HCT116 (cell line): ENCODE data around the gene BSND. TPM values are rescaled to one million over a fixed set of nuclear protein-coding genes. Genes with fewer than 3 reads are reported as not detected.

ENCODE experiments used
- ATAC-seq: fragments of 200-7000 bp; cut with Tn5 transposase; 2 replicates; pipeline ENCODE4 v1.9.1; 2020; ENCODE audit warnings: mild to moderate bottlenecking, moderate library complexity
- BruUV-seq: library from RNA; stranded (reverse); fragments of 400-500 nt; replicated peaks from 2 replicates; lab custom pipeline; 2021; lab: Mats Ljungman, UMichigan
- CTCF ChIA-PET: fragments of 300-600 bp; sonication (Branson Sonifier 250); formaldehyde crosslinking; loops from one replicate; lab custom pipeline; 2021; ENCODE audit warnings: antibody characterized with exemption; lab: Charles Lee
- POLR2A ChIA-PET: fragments of 300-600, 350-600 bp; sonication (Branson Sonifier 250); formaldehyde crosslinking; loops from one replicate; lab custom pipeline; 2021; ENCODE audit warnings: antibody characterized with exemption; lab: Charles Lee
- RAD21 ChIA-PET, 2 experiments: fragments of 300-600 bp; sonication (Branson Sonifier 250); formaldehyde crosslinking; loops; one replicate each; lab custom pipeline; 2023; ENCODE audit warnings: low total read pairs in 2 of 2; ENCODE audit not compliant: uncharacterized antibody in 2 of 2, unreplicated experiment in 2 of 2, low non-redundant PET in 1 of 2; lab: Charles Lee
- DNase-seq: peaks from one replicate; pipeline ENCODE4 v3.0.0-alpha.2; 2010; ENCODE audit warnings: low read depth, low spot score
- H2AFZ ChIP-seq: fragments of 200-600 bp; shearing (Covaris generic), sonication (generic); 2 replicates; pipeline ENCODE4 v1.6.1; 2017; ENCODE audit warnings: low read depth, mixed run types, mixed read lengths, antibody characterized with exemption, low read length; ENCODE audit not compliant: poor library complexity, severe bottlenecking
- H3K27ac ChIP-seq: 2 replicates; pipeline ENCODE4 v1.5.1; 2012; ENCODE audit warnings: low read depth, low read length
- H3K27me3 ChIP-seq: fragments of 200-600 bp; sonication (generic); 2 replicates; pipeline ENCODE4 v1.6.1; 2016; ENCODE audit warnings: mixed run types, low read length, mixed read lengths; ENCODE audit not compliant: insufficient read depth
- H3K36me3 ChIP-seq, 2 experiments: fragments of 200-500 bp in 1 of 2; fragments of 200-600 bp in 1 of 2; sonication (Bioruptor generic) in 1 of 2; sonication (generic) in 1 of 2; 2 replicates each; pipeline versions ENCODE4 v1.5.1 to v1.6.1; 2014 to 2016; ENCODE audit warnings: low read length in 2 of 2, inconsistent platforms in 1 of 2, mixed read lengths in 1 of 2, mixed run types in 1 of 2; ENCODE audit not compliant: insufficient read depth in 2 of 2, control insufficient read depth in 1 of 2
- H3K4me1 ChIP-seq, 2 experiments: fragments of 200-600 bp in 1 of 2; sonication (generic) in 1 of 2; 2 replicates each; pipeline versions ENCODE4 v1.5.1 to v1.6.1; 2012 to 2017; ENCODE audit warnings: low read length in 2 of 2, inconsistent platforms in 1 of 2, mild to moderate bottlenecking in 1 of 2, mixed read lengths in 1 of 2, mixed run types in 1 of 2, moderate library complexity in 1 of 2; ENCODE audit not compliant: insufficient read depth in 2 of 2, control insufficient read depth in 1 of 2
- H3K4me2 ChIP-seq: fragments of 200-600 bp; sonication (generic); 2 replicates; pipeline ENCODE4 v1.6.1; 2017; ENCODE audit warnings: mixed run types, low read length, mixed read lengths
- H3K4me3 ChIP-seq, 2 experiments: fragments of 200-600 bp in 1 of 2; sonication (generic) in 1 of 2; replicated peaks in 1 of 2; 2 replicates each; pipeline ENCODE4 v1.5.1; 2011 to 2016; ENCODE audit warnings: low read length in 2 of 2, control low read depth in 1 of 2, low read depth in 1 of 2, mild to moderate bottlenecking in 1 of 2, mixed read lengths in 1 of 2, mixed run types in 1 of 2
- H3K79me2 ChIP-seq: fragments of 200-600 bp; sonication (generic); 2 replicates; pipeline ENCODE4 v1.6.1; 2017; ENCODE audit warnings: mild to moderate bottlenecking, mixed run types, low read length, moderate library complexity, mixed read lengths; ENCODE audit not compliant: insufficient read depth
- H3K9ac ChIP-seq: fragments of 200-600 bp; sonication (generic); 2 replicates; pipeline ENCODE4 v1.6.1; 2016; ENCODE audit warnings: low read length, mixed read lengths
- H3K9me2 ChIP-seq: fragments of 200-600 bp; sonication (generic), shearing (Covaris generic); 2 replicates; pipeline ENCODE4 v1.6.1; 2017; ENCODE audit warnings: mixed run types, mild to moderate bottlenecking, moderate library complexity; ENCODE audit not compliant: insufficient read depth
- H3K9me3 ChIP-seq, 2 experiments: fragments of 200-500 bp in 1 of 2; fragments of 200-600 bp in 1 of 2; sonication (Bioruptor generic) in 1 of 2; sonication (generic) in 1 of 2; 2 replicates each; pipeline ENCODE4 v1.6.1; 2014 to 2017; ENCODE audit warnings: low read length in 2 of 2, mixed read lengths in 2 of 2, inconsistent platforms in 1 of 2, low read depth in 1 of 2, mild to moderate bottlenecking in 1 of 2, mixed run types in 1 of 2, moderate library complexity in 1 of 2; ENCODE audit not compliant: control insufficient read depth in 1 of 2, insufficient read depth in 1 of 2
- H4K20me1 ChIP-seq: fragments of 200-600 bp; sonication (generic), shearing (Covaris generic); 2 replicates; pipeline ENCODE4 v1.6.1; 2017; ENCODE audit warnings: mixed run types, mild to moderate bottlenecking, moderate library complexity; ENCODE audit not compliant: insufficient read depth
- CTCF ChIP-seq, 3 experiments: fragments of 200-600 bp in 1 of 3; sonication (generic) in 1 of 3; IDR thresholded peaks in 2 of 3; conservative IDR thresholded peaks in 1 of 3; 2 replicates each; pipeline ENCODE4 v1.5.1; 2012 to 2017; ENCODE audit warnings: low read depth in 2 of 3, low read length in 2 of 3, antibody characterized with exemption in 1 of 3, borderline replicate concordance in 1 of 3, control low read depth in 1 of 3, mild to moderate bottlenecking in 1 of 3, mixed read lengths in 1 of 3, mixed run types in 1 of 3, moderate library complexity in 1 of 3; ENCODE audit not compliant: insufficient read depth in 1 of 3
- POLR2AphosphoS5 ChIP-seq: IDR thresholded peaks from 2 replicates; pipeline ENCODE4 v1.6.1; 2011; ENCODE audit warnings: mild to moderate bottlenecking, low read depth, low read length, moderate library complexity
- RAD21 ChIP-seq: IDR thresholded peaks from 2 replicates; pipeline ENCODE4 v1.6.1; 2012; ENCODE audit warnings: low read depth, mild to moderate bottlenecking
- SP1 ChIP-seq: IDR thresholded peaks from 2 replicates; pipeline ENCODE4 v1.6.1; 2012; ENCODE audit warnings: low read depth
- intact Hi-C: fragments of 100-400 bp; cut with micrococcal nuclease; formaldehyde crosslinking; loops from 2 replicates; pipeline ENCODE4 v1.10.0; 2022
- total RNA-seq: library from RNA; stranded (reverse); gene quantifications from one replicate; pipeline ENCODE4 v1.2.1, GENCODE V29; 2021; ENCODE audit not compliant: unreplicated experiment
- TF ChIP-seq, protein P1 (sequence below): IDR thresholded peaks from 2 replicates; pipeline ENCODE4 v1.6.1; 2012
- TF ChIP-seq, protein P2 (sequence below): IDR thresholded peaks from 2 replicates; pipeline ENCODE4 v1.6.1; 2012; ENCODE audit warnings: low read depth
- TF ChIP-seq, protein P3 (sequence below): IDR thresholded peaks from 2 replicates; pipeline ENCODE4 v1.6.1; 2011; ENCODE audit warnings: mild to moderate bottlenecking, low read length, moderate library complexity; ENCODE audit not compliant: insufficient replicate concordance; ENCODE audit errors: extremely low read depth

The BSND gene
- total RNA-seq, 1 experiment from 2014 or later: not detected

- TF ChIP-seq SP1 (no peak), CTCF (IDR thresholded peaks at IDR 0.05 in 2 of 3, conservative IDR thresholded peaks at IDR 0.05 in 1 of 3; ENCODE audit: borderline replicate concordance in 1 of 3, insufficient read depth in 1 of 3, low read depth in 2 of 3, low read length in 2 of 3) (no peak), POLR2AphosphoS5 (no peak), RAD21 (no peak)
- TF ChIP-seq, protein P1, sequence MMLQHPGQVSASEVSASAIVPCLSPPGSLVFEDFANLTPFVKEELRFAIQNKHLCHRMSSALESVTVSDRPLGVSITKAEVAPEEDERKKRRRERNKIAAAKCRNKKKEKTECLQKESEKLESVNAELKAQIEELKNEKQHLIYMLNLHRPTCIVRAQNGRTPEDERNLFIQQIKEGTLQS: no peak
- TF ChIP-seq, protein P2, sequence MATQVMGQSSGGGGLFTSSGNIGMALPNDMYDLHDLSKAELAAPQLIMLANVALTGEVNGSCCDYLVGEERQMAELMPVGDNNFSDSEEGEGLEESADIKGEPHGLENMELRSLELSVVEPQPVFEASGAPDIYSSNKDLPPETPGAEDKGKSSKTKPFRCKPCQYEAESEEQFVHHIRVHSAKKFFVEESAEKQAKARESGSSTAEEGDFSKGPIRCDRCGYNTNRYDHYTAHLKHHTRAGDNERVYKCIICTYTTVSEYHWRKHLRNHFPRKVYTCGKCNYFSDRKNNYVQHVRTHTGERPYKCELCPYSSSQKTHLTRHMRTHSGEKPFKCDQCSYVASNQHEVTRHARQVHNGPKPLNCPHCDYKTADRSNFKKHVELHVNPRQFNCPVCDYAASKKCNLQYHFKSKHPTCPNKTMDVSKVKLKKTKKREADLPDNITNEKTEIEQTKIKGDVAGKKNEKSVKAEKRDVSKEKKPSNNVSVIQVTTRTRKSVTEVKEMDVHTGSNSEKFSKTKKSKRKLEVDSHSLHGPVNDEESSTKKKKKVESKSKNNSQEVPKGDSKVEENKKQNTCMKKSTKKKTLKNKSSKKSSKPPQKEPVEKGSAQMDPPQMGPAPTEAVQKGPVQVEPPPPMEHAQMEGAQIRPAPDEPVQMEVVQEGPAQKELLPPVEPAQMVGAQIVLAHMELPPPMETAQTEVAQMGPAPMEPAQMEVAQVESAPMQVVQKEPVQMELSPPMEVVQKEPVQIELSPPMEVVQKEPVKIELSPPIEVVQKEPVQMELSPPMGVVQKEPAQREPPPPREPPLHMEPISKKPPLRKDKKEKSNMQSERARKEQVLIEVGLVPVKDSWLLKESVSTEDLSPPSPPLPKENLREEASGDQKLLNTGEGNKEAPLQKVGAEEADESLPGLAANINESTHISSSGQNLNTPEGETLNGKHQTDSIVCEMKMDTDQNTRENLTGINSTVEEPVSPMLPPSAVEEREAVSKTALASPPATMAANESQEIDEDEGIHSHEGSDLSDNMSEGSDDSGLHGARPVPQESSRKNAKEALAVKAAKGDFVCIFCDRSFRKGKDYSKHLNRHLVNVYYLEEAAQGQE: no peak
- TF ChIP-seq, protein P3, sequence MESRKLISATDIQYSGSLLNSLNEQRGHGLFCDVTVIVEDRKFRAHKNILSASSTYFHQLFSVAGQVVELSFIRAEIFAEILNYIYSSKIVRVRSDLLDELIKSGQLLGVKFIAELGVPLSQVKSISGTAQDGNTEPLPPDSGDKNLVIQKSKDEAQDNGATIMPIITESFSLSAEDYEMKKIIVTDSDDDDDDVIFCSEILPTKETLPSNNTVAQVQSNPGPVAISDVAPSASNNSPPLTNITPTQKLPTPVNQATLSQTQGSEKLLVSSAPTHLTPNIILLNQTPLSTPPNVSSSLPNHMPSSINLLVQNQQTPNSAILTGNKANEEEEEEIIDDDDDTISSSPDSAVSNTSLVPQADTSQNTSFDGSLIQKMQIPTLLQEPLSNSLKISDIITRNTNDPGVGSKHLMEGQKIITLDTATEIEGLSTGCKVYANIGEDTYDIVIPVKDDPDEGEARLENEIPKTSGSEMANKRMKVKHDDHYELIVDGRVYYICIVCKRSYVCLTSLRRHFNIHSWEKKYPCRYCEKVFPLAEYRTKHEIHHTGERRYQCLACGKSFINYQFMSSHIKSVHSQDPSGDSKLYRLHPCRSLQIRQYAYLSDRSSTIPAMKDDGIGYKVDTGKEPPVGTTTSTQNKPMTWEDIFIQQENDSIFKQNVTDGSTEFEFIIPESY: no peak
- ATAC-seq: no peak
- H3K27me3 ChIP-seq: no peaks in the 10 kb centered on the region
- no peaks in the 10 kb centered on the region for H3K9me2 ChIP-seq
- BruUV-seq: no TSS peak
- ChIA-PET RAD21 (no interaction called here), CTCF (no interaction called here), POLR2A (no interaction called here)
- no peak overlapping the region for H3K27ac ChIP-seq
- peaks cover 6% of the 10 kb centered on the region; the same call in 1 of the 2 replicates for H3K79me2 ChIP-seq
- no peaks in the 10 kb centered on the region for H4K20me1 ChIP-seq
- no peak overlapping the region for H3K9ac ChIP-seq
- no peak overlapping the region for H3K4me2 ChIP-seq
- no peak overlapping the region for H3K4me3 ChIP-seq
- H3K36me3 ChIP-seq: 0 out of 4 replicates have a peak, but pooled peaks cover 0 to 9% of the 10 kb centered on the region in 2 experiments
- no peak overlapping the region for H2AFZ ChIP-seq
- intact Hi-C loops: no loop called here
- no peaks in the 10 kb centered on the region for H3K9me3 ChIP-seq
- peaks cover 0 to 15% of the 10 kb centered on the region in 2 experiments; a peak in 2 of 4 replicates for H3K4me1 ChIP-seq
- no peak for DNase-seq
These were observed 46.1 kb downstream of the BSND start for GRCh38 chr1:55044617-55045397.
